Heart left ventricle (tissue), 16 donors: ENCODE measurements around the gene SAMD11. TPM values are rescaled to one million over a fixed set of nuclear protein-coding genes. Genes with fewer than 3 reads are reported as not detected.

ENCODE experiments used
- ATAC-seq, 4 donors: fragments of 200-7000 bp; cut with Tn5 transposase; one replicate each; pipeline ENCODE4 v1.9.1; 2020 to 2022; ENCODE audit warnings: moderate library complexity in 4 of 4, mild to moderate bottlenecking in 3 of 4, moderate number of reproducible peaks in 1 of 4
- DNase-seq, 5 donors: peaks; one replicate each; pipeline ENCODE4 v3.0.0-alpha.2; 2020
- H3K27ac ChIP-seq, 12 donors: fragments of 200-600 bp; sonication (generic) in 4 of 12; one replicate each; pipeline versions ENCODE4 v1.5.0 to v1.8.0; 2016 to 2022; ENCODE audit warnings: mild to moderate bottlenecking in 2 of 12
- H3K27me3 ChIP-seq, 9 donors: fragments of 200-600 bp; sonication (generic) in 2 of 9; one replicate each; pipeline versions ENCODE4 v1.5.1 to v1.8.0; 2016 to 2022; ENCODE audit warnings: mild to moderate bottlenecking in 3 of 9
- H3K36me3 ChIP-seq, 9 donors: fragments of 200-600 bp; sonication (generic) in 2 of 9; one replicate each; pipeline versions ENCODE4 v1.5.0 to v1.8.0; 2018 to 2022; ENCODE audit warnings: mild to moderate bottlenecking in 2 of 9
- H3K4me1 ChIP-seq, 12 donors: fragments of 200-600 bp; sonication (generic) in 4 of 12; one replicate each; pipeline versions ENCODE4 v1.5.0 to v1.8.0; 2016 to 2022; ENCODE audit warnings: mild to moderate bottlenecking in 3 of 12
- H3K4me3 ChIP-seq, 12 donors: fragments of 200-600 bp; sonication (generic) in 4 of 12; one replicate each; pipeline versions ENCODE4 v1.5.0 to v1.8.0; 2017 to 2022; ENCODE audit warnings: mild to moderate bottlenecking in 9 of 12, moderate library complexity in 4 of 12
- H3K9me3 ChIP-seq, 12 donors: fragments of 200-600 bp; sonication (generic) in 4 of 12; one replicate each; pipeline versions ENCODE4 v1.5.0 to v1.8.0; 2016 to 2022; ENCODE audit warnings: mild to moderate bottlenecking in 1 of 12
- CTCF ChIP-seq, 12 donors: fragments of 200-600 bp; sonication (generic) in 4 of 12; IDR thresholded peaks; one replicate each; pipeline versions ENCODE4 v1.5.0 to v1.8.0; 2018 to 2022; ENCODE audit warnings: antibody characterized with exemption in 12 of 12, mild to moderate bottlenecking in 5 of 12
- POLR2A ChIP-seq, 2 donors: fragments of 450-650 bp; IDR thresholded peaks; one replicate each; pipeline ENCODE4 v1.6.1; 2017; ENCODE audit warnings: antibody characterized with exemption in 2 of 2, mild to moderate bottlenecking in 2 of 2, moderate library complexity in 2 of 2
- WGBS, 4 donors: extraction: QIAGEN DNeasy Blood & Tissue Kit in 2 of 4; methylation state at CpG; one replicate each; pipeline versions ENCODE4 v1.1.5 to v1.1.7; 2013 to 2018; 5-methylcytosine and 5-hydroxymethylcytosine counted together
- intact Hi-C, 10 donors: fragments of 100-400 bp; cut with DNase I; formaldehyde crosslinking; loops; one replicate each; pipeline versions ENCODE4 v1.11.1 to v1.14.2; 2022
- polyA plus RNA-seq, 2 donors: library from polyadenylated mRNA; stranded (reverse); fragments of 200-250 nt; gene quantifications; one replicate each; pipeline ENCODE4 v1.2.3, GENCODE V29; 2013
- total RNA-seq, 9 donors: library from RNA; depleted of rRNA in 2 of 9; stranded (reverse); fragments of >200 nt in 2 of 9; fragmentation: NEBNext Ultra II Directional in 3 of 9; extraction: Animal tissue kit (Norgen Biotek cat#: 25700) in 3 of 9; gene quantifications; one replicate each; pipeline versions ENCODE4 v1.1.0 to v1.2.4, GENCODE V29; 2016 to 2023
- donor health status: ischemic (EF 13 %, LVEDD 7.1; RV severe dilation, severe dysfunction).
- donor health status: healthy with polysubstance abuse.
- donor health status: DM: no; HTN: yes; CAD: no.
- donor health status: DM: no; HTN: no; CAD: no.
- donor health status: ischemic (EF 25% LVEDD 6.9; RV normal size, moderate dysfunction).
- donor health status: ischemic (EF 25% LVEDD 5.7; RV mildly dilated, moderate dysfunction).
- donor health status: healthy.
- donor health status: DM: yes; HTN: yes; CAD: no.
- donor health status: ischemic (EF 35%, LVEDD 5.7; RV mildly dilated, moderate dysfunction).
- donor health status: nonischemic (EF 11% LVEDD 7.7; RV severe dilation, severe dysfunction).
- donor health status: DM: yes; HTN: yes; CAD: no.
- donor health status: PGD.
- donor health status: ischemic (EF 29% LVEDD 5.4; RV normal size, mild dysfunction).
- donor health status: nonischemic (EF 23%, LVEDD 6.1; RV moderate dilation, normal function).

The SAMD11 gene
- total and polyA plus RNA-seq, 11 donors, result 0.38 to 3.2 (median 0.96) TPM

GRCh38 chr1:905071-905749 lies 18.5 kb upstream of the SAMD11 start:
- Histone ChIP-seq H3K4me1 (peaks cover 0 to 34% (median 11%) of the 10 kb centered on the region in 12 donors), H3K27ac (peak overlapping the region in 4 of 12 donors; percentile 27 to 53 (median 38)), H3K27me3 (peaks cover 2 to 20% (median 5%) of the 10 kb centered on the region in 9 donors), H3K9me3 (no peaks in the 10 kb centered on the region), H3K4me3 (peak overlapping the region in 10 of 12 donors; percentile 30 to 57 (median 46)), H3K36me3 (no peaks in the 10 kb centered on the region)
- WGBS, 4 donors, result 12 to 33% (median 13%) methylated on average over 10 to 49 of the region's 49 CpGs
- TF ChIP-seq POLR2A (IDR thresholded peaks at IDR 0.05), result no peak
- ATAC-seq, result peak in 3 of 4 donors; percentile 16 to 65 (median 64)
- peak; percentile 72 to 86 (median 81) for DNase-seq
- intact Hi-C loops, result loop anchor here in 6 of 10 donors (1.0 to 10.0 kb wide), 7 partner anchors 32 to 92 kb away; partner anchors contain the start of genes NOC2L (in 2 of the 6), KLHL17 (in 1 of the 6) and PLEKHN1 (in 1 of the 6)

GRCh38 chr1:905811-906599 lies 17.7 kb upstream of the SAMD11 start:
- intact Hi-C loops, result loop anchor here in 6 of 10 donors (1.0 to 10.0 kb wide), 7 partner anchors 31 to 91 kb away; partner anchors contain the start of genes NOC2L (in 2 of the 6), KLHL17 (in 1 of the 6) and PLEKHN1 (in 1 of the 6)
- Histone ChIP-seq H3K36me3 (no peaks in the 10 kb centered on the region), H3K27me3 (peaks cover 2 to 28% (median 13%) of the 10 kb centered on the region in 9 donors), H3K27ac (peak overlapping the region in 1 of 12 donors; percentile 42), H3K4me3 (peak overlapping the region in 1 of 12 donors; percentile 46), H3K4me1 (peaks cover 0 to 38% (median 11%) of the 10 kb centered on the region in 12 donors), H3K9me3 (no peaks in the 10 kb centered on the region)
- ATAC-seq, result no peak
- 64 to 76% (median 70%) methylated on average over 12 to 13 of the region's 13 CpGs for WGBS, 4 donors
- DNase-seq, result peak; percentile 14 to 57 (median 34)
- no peak for TF ChIP-seq CTCF (IDR thresholded peaks at IDR 0.05)
- no peak for TF ChIP-seq POLR2A (IDR thresholded peaks at IDR 0.05)

- peak; percentile 8 to 65 (median 50) for ATAC-seq
- no peaks in the 10 kb centered on the region for H3K9me3 ChIP-seq
- H3K4me3 ChIP-seq, result peak overlapping the region in 1 of 12 donors; percentile 6
- H3K27ac ChIP-seq, result no peak overlapping the region
- intact Hi-C loops, result loop anchor here in 4 of 10 donors (5.0 to 10.0 kb wide), 4 partner anchors 48 to 90 kb away; partner anchors contain the start of genes NOC2L (in 2 of the 4), KLHL17 (in 1 of the 4) and PLEKHN1 (in 1 of the 4)
- TF ChIP-seq POLR2A (IDR thresholded peaks at IDR 0.05) (no peak), CTCF (IDR thresholded peaks at IDR 0.05) (no peak)
- WGBS, 4 donors, result 29 to 45% (median 41%) methylated on average over 15 to 20 of the region's 20 CpGs
- H3K36me3 ChIP-seq, result no peaks in the 10 kb centered on the region
- H3K4me1 ChIP-seq, result peaks cover 0 to 38% (median 11%) of the 10 kb centered on the region in 12 donors
- peak; percentile 5 to 52 (median 36) for DNase-seq
- H3K27me3 ChIP-seq, result peaks cover 2 to 33% (median 15%) of the 10 kb centered on the region in 9 donors
These were observed 16.9 kb upstream of the SAMD11 start for GRCh38 chr1:906600-907420.
